ENCODE results near the gene SFRP2.

SFRP2 gene

DNA sequence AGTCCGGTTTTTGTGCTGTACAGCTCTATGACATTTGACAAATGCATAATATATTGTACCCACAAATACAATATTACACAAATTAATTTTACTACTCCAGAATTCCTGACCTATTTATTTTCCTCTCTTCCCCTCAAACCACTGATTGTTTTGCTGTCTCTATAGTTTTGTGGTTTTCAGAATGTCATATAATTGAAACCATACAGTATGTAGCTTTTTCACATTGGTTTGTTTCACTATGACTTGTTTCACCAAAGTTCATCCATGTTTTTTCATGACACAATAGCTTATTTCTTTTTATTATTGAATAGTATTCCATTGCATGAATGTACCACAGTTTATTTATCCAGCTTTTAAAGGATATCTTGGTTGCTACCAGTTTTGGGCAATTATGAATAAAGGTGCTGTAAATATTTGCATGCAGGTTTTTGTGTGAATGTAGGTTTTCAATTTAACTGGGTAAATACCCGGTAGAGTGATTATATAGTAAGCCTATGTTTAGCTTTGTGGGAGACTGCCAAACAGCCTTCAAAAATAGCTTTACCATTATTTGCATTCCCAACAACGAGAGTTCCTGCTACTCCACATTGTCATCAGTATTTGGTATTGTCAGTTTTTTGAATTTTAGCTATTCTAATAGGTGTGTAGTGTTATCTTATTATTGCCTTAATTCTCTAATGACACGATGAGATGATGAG lies 55.0 kb downstream of the SFRP2 start:
- POLR2A ChIA-PET: no interaction called here
- DNase-seq (ENCODE audit: low read depth, low spot score): no peak
- CTCF ChIA-PET: interaction anchor here (1.3 to 1.6 kb wide), 2 partner anchors 15 to 17 kb away, joined by 3 read pairs; no protein-coding TSS in a partner anchor
- no peak overlapping the region for H3K4me3 ChIP-seq (ENCODE audit: low read depth, low read length)
- TF ChIP-seq, protein P1, sequence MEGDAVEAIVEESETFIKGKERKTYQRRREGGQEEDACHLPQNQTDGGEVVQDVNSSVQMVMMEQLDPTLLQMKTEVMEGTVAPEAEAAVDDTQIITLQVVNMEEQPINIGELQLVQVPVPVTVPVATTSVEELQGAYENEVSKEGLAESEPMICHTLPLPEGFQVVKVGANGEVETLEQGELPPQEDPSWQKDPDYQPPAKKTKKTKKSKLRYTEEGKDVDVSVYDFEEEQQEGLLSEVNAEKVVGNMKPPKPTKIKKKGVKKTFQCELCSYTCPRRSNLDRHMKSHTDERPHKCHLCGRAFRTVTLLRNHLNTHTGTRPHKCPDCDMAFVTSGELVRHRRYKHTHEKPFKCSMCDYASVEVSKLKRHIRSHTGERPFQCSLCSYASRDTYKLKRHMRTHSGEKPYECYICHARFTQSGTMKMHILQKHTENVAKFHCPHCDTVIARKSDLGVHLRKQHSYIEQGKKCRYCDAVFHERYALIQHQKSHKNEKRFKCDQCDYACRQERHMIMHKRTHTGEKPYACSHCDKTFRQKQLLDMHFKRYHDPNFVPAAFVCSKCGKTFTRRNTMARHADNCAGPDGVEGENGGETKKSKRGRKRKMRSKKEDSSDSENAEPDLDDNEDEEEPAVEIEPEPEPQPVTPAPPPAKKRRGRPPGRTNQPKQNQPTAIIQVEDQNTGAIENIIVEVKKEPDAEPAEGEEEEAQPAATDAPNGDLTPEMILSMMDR (IDR thresholded peaks at IDR 0.05; ENCODE audit: insufficient read depth, low read length, missing control alignments): no peak

DNA sequence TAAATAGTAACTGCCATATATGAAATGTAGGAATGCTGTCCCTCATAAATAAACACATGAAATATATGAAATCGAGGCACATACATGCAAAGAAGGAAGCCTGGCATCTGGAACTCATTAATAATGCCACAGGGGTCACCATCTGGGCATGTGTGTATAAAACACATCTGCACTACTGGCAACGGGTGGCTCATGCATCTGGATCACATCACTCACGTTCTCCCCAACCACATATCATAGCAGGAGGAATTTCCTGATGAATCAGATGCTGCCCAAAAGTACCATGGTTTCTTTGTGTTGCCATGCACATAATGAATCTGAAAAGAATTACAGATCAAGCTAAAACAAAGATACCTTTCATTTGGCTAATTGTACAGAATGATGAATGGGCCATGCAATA lies 57.6 kb downstream of the SFRP2 start:
- DNase-seq (ENCODE audit: low read depth, low spot score): no peak
- CTCF ChIA-PET: no interaction called here
- TF ChIP-seq, protein P1 (IDR thresholded peaks at IDR 0.05; ENCODE audit: insufficient read depth, low read length, missing control alignments): no peak
- H3K4me3 ChIP-seq (ENCODE audit: low read depth, low read length): no peak overlapping the region
- POLR2A ChIA-PET: no interaction called here

All from AG04449 (cell line).